ENCODE measurements around the gene PDGFRB. TPM values are rescaled to one million over a fixed set of nuclear protein-coding genes. Genes with fewer than 3 reads are reported as not detected.
"Not testable (repeated sequence)": the region's sequence is repeated elsewhere in the genome, so short reads cannot be mapped to it uniquely, and the experiment has no call there.

PDGFRB gene
- polyA plus RNA-seq, 1 donor = 115 TPM

- not testable (repeated sequence) for DNase-seq (ENCODE audit: low read depth)
Observed at GRCh38 chr5:150084754-150085153, 70.9 kb downstream of the PDGFRB start.

- no peak for DNase-seq (ENCODE audit: low read depth)
Observed at GRCh38 chr5:150082889-150083288, 72.8 kb downstream of the PDGFRB start.

- no peak for DNase-seq (ENCODE audit: low read depth)
Observed at GRCh38 chr5:150082374-150082773, 73.3 kb downstream of the PDGFRB start.

GRCh38 chr5:150081541-150082283, 73.9 kb downstream of the PDGFRB start:
- peak; percentile 31 for DNase-seq (ENCODE audit: low read depth)

- no peak for DNase-seq (ENCODE audit: low read depth)
Observed at GRCh38 chr5:150080696-150081435, 74.8 kb downstream of the PDGFRB start.

GRCh38 chr5:150079909-150080461, 75.7 kb downstream of the PDGFRB start:
- DNase-seq (ENCODE audit: low read depth) = no peak

GRCh38 chr5:150078802-150079689, 76.6 kb downstream of the PDGFRB start:
- DNase-seq (ENCODE audit: low read depth) = no peak

GRCh38 chr5:150077996-150078801, 77.4 kb downstream of the PDGFRB start:
- no peak for DNase-seq (ENCODE audit: low read depth)

- DNase-seq (ENCODE audit: low read depth) = no peak
Observed at GRCh38 chr5:150077060-150077459, 78.6 kb downstream of the PDGFRB start.

GRCh38 chr5:150075806-150076205, 79.8 kb downstream of the PDGFRB start:
- DNase-seq (ENCODE audit: low read depth) = no peak

GRCh38 chr5:150075233-150075632, 80.4 kb downstream of the PDGFRB start:
- no peak for DNase-seq (ENCODE audit: low read depth)

GRCh38 chr5:150073677-150074076, 82.0 kb downstream of the PDGFRB start:
- no peak for DNase-seq (ENCODE audit: low read depth)

GRCh38 chr5:150073086-150073625, 82.5 kb downstream of the PDGFRB start:
- DNase-seq (ENCODE audit: low read depth) = no peak

GRCh38 chr5:150070821-150071220, 84.8 kb downstream of the PDGFRB start:
- no peak for DNase-seq (ENCODE audit: low read depth)

GRCh38 chr5:150069672-150070627, 85.7 kb downstream of the PDGFRB start:
- DNase-seq (ENCODE audit: low read depth) = no peak

GRCh38 chr5:150068961-150069645, 86.5 kb downstream of the PDGFRB start:
- DNase-seq (ENCODE audit: low read depth) = no peak

- DNase-seq (ENCODE audit: low read depth) = no peak
Observed at GRCh38 chr5:150068472-150068871, 87.2 kb downstream of the PDGFRB start.

- no peak for DNase-seq (ENCODE audit: low read depth)
Observed at GRCh38 chr5:150068071-150068470, 87.6 kb downstream of the PDGFRB start.

GRCh38 chr5:150067405-150067960, 88.2 kb downstream of the PDGFRB start:
- no peak for DNase-seq (ENCODE audit: low read depth)

All from forelimb muscle (tissue), 1 donor.